HG03280 (cell line): ENCODE results near the gene SULT2B1.

Experiments used
- ATAC-seq: cut with Tn5 transposase; IDR thresholded peaks from one replicate; pipeline ENCODE4 v1.9.1; 2021; ENCODE audit warnings: mild to moderate bottlenecking, moderate library complexity; ENCODE audit not compliant: unreplicated experiment

SULT2B1 gene

GRCh38 chr19:48646722-48647216, 94.8 kb downstream of the SULT2B1 start:
- no peak for ATAC-seq

GRCh38 chr19:48648134-48648533, 96.2 kb downstream of the SULT2B1 start:
- ATAC-seq, result no peak
